ENCODE data around the gene FOXP1. TPM values are rescaled to one million over a fixed set of nuclear protein-coding genes. Genes with fewer than 3 reads are reported as not detected.

The FOXP1 gene
- total and polyA plus RNA-seq, 8 donors, result 95.1 to 143 (median 123) TPM

DNA sequence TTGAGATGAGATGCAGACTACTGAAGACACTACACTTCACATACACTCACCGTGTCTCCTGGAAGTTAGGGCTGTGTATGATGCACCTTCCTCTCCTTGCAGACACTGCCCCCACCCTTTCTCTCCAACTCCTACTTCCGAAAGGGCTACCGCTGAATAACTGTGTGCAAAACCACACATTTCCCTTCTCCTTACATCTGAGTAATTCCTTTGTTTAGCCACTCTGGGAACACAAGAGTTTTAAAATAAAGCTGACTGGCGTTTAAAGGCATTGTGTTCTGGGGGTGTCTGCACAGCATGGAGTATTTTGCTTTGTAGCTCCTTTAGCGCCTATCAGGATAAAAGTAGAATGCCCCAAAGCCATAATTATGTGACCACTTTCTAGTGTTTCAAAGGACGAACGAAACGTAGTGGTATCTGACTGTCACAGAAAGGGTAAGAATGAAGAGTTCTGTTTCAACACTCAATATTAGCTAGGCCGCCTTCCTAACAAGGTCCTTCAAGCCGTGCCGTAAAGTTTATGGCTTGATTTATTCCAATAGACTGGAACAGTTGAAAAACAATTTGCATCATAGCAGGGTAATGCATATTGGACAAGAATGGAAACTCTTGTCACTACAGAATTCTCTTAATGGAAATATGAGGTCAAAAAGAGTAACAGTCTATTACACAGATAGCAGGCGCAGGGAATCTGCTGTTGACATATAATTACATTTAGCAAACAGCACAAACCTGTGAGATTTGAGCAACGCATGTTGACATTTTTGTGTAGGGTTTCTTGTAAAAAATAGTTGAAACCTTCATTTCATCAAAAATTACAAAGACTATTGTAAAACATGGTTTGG lies 619.9 kb downstream of the FOXP1 start:
- no peak for ATAC-seq

DNA sequence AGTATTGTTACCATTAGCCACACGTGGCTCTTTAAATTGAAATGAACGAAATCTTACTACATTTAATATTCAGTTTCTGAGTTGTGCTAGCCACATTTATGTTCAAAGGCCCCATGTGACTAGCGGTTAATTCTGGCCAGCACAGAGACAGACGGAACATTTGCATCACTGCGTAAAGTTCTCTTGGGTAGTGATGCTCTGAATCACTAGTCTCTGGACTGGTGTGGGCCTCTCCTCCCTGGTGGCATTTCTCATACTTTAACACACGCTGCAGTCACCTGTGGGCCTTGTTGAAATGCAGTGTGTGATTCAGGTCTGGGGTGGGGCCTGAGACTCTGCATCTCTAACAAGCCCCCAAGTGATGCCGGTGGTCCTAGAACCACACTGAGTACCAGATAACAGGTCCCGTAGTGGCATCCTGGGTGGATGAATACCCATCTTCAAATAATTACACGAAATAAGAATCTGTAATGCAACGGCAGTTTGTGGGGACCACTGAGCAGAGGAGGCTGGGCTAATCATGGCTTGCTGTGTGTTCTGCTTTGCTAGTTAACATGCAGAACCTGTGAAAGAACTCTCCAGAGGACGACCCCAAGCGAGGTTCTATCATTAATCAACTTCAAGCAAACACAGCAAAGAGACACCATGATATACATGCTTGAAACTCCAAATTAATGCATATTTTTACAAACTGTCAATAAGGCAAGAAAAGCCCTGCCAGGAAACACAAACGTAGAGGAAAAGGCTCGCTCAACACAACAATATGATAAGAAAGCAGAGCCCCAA lies 623.8 kb downstream of the FOXP1 start:
- no peak for ATAC-seq
- intact Hi-C loops (cut with DNase I), result no loop called here
- DNase-seq, result no peak

More for the DNA sequence above, 619.9 kb downstream of the FOXP1 start:
- no peak for DNase-seq
- intact Hi-C loops (cut with DNase I), result no loop called here
- no peak overlapping the region for H3K4me3 ChIP-seq
- H3K36me3 ChIP-seq, result peaks cover 6 to 88% of the 10 kb centered on the region in 2 donors
- H3K9me3 ChIP-seq, result no peaks in the 10 kb centered on the region
- H3K4me1 ChIP-seq, result no peaks in the 10 kb centered on the region
- TF ChIP-seq, protein P1, sequence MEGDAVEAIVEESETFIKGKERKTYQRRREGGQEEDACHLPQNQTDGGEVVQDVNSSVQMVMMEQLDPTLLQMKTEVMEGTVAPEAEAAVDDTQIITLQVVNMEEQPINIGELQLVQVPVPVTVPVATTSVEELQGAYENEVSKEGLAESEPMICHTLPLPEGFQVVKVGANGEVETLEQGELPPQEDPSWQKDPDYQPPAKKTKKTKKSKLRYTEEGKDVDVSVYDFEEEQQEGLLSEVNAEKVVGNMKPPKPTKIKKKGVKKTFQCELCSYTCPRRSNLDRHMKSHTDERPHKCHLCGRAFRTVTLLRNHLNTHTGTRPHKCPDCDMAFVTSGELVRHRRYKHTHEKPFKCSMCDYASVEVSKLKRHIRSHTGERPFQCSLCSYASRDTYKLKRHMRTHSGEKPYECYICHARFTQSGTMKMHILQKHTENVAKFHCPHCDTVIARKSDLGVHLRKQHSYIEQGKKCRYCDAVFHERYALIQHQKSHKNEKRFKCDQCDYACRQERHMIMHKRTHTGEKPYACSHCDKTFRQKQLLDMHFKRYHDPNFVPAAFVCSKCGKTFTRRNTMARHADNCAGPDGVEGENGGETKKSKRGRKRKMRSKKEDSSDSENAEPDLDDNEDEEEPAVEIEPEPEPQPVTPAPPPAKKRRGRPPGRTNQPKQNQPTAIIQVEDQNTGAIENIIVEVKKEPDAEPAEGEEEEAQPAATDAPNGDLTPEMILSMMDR (IDR thresholded peaks at IDR 0.05), result no peak
- no peak overlapping the region for H3K27ac ChIP-seq
- H3K27me3 ChIP-seq, result no peaks in the 10 kb centered on the region

DNA sequence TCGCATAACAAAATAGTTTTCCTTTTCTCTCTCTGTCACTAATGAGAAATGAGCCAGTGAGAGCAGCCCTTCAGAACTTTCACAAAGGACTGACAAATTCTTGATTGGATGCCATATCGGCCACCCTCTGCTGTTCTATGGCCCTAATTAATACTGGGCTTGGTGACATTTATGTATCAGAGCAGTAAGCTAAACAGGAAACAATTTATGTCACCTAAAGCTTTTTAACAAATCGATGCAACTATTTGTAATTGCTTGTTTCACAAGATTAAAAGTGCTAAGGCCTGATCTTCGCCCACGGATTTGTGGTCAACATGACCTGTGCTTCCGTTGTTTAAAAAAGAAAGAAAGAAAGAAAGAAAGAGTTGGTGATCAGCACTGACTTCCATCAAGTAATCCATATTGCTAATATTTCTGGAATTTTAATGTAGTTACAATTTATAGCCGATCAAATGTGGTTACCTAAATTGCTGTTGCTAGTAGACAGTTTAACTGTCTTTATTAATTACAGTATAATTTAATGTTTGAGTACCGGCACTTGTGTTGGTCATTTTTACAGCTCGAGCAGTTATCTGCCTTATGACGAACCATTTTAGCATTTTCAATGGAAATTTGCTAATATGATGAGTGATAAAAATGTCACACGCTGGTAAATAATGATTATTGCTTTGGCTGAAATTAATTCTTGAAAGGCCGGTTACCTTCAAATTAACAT lies 631.3 kb downstream of the FOXP1 start:
- no peak overlapping the region for H3K27ac ChIP-seq

More for the DNA sequence above, 623.8 kb downstream of the FOXP1 start:
- TF ChIP-seq, protein P1 (IDR thresholded peaks at IDR 0.05), result no peak
- no peaks in the 10 kb centered on the region for H3K4me1 ChIP-seq
- no peaks in the 10 kb centered on the region for H3K9me3 ChIP-seq
- no peaks in the 10 kb centered on the region for H3K27me3 ChIP-seq
- H3K4me3 ChIP-seq, result no peak overlapping the region
- H3K27ac ChIP-seq, result no peak overlapping the region
- H3K36me3 ChIP-seq, result peaks cover 0 to 81% of the 10 kb centered on the region in 2 donors

DNA sequence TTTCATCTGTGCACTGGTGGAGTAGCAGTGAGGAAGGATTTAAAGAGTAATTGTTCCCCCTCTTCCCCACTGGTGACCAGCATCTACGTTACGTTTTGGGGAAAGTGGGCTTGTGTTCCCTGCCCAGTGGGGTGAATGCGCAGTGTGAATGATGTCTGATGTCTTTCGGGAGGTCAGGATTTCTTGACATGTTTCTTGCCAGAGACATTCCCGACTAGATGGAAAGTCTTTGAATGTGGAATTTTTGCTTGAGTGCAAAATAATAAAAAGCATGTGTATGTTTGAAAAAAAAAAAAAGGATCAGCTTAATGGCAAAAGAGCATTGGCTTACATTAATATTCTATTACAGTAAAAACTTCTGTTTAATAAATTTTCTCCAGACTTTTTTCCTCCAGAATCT lies 632.2 kb downstream of the FOXP1 start:
- intact Hi-C loops (cut with DNase I), result no loop called here
- H3K27me3 ChIP-seq, result no peaks in the 10 kb centered on the region

More for the DNA sequence above, 631.3 kb downstream of the FOXP1 start:
- intact Hi-C loops (cut with DNase I), result no loop called here
- TF ChIP-seq, protein P1 (IDR thresholded peaks at IDR 0.05), result no peak
- Histone ChIP-seq H3K9me3 (no peaks in the 10 kb centered on the region), H3K4me1 (no peaks in the 10 kb centered on the region), H3K27me3 (no peaks in the 10 kb centered on the region), H3K36me3 (peaks cover 0 to 12% of the 10 kb centered on the region in 2 donors), H3K4me3 (no peak overlapping the region)
- no peak for ATAC-seq
- DNase-seq, result no peak

More for the DNA sequence above, 632.2 kb downstream of the FOXP1 start:
- Histone ChIP-seq H3K9me3 (no peaks in the 10 kb centered on the region), H3K4me1 (no peaks in the 10 kb centered on the region), H3K27ac (no peak overlapping the region), H3K36me3 (peaks cover 0 to 4% of the 10 kb centered on the region in 2 donors), H3K4me3 (no peak overlapping the region)
- TF ChIP-seq, protein P1 (IDR thresholded peaks at IDR 0.05), result no peak
- DNase-seq (no peak), ATAC-seq (no peak)
